ENCODE data around the gene OSM. TPM values are rescaled to one million over a fixed set of nuclear protein-coding genes. Genes with fewer than 3 reads are reported as not detected.
"Not testable (repeated sequence)": the region's sequence is repeated elsewhere in the genome, so short reads cannot be mapped to it uniquely, and the experiment has no call there.

Gene OSM
- total RNA-seq, 1 experiment from 2014 or later, result not detected

DNA sequence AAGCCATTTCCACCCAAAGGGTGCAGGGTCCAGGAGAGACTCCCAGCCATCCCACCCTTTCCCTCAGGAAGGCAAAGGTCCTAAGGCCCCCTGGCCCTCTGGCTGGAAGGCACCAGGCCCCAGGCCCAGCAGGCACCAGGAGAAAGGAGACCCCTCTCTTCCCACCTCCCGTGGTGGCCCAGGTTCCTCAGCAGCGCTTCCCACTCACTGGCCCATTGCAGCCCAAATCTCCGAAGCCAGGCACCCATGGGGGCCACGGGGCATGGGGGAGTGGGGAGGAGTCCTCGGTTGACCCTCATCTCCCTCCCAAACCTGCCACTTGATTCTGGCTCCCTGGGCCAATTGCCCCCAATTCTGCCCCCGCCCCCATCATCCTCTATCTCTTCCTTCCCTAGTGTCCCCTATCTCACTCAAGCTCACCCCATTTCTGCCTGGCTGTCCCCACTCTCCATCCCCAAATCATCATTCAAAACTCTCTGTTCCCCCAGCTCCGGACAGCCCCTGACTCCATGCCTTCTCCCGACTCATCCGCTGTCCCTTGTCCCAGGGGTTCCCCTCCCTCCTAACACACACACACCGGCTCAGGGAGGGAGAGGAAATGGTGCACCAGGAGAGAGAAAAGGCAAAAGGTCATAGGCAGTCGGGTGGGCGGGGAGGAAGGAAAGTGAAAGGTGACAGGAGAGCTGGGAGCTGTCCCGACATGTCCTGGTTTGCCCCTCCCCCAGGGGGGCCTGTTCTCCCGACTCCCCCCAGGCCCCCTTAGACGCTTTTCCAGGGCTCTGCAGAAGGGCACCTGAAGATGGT, 21.3 kb downstream of the OSM start:
- DNase-seq (ENCODE audit: low spot score), result no peak

- no peak for DNase-seq (ENCODE audit: low spot score)
These were observed 22.0 kb downstream of the OSM start for GRCh38 chr22:30244641-30245040.

- no peak for DNase-seq (ENCODE audit: low spot score)
These were observed 22.6 kb downstream of the OSM start for GRCh38 chr22:30244066-30244465.

DNA sequence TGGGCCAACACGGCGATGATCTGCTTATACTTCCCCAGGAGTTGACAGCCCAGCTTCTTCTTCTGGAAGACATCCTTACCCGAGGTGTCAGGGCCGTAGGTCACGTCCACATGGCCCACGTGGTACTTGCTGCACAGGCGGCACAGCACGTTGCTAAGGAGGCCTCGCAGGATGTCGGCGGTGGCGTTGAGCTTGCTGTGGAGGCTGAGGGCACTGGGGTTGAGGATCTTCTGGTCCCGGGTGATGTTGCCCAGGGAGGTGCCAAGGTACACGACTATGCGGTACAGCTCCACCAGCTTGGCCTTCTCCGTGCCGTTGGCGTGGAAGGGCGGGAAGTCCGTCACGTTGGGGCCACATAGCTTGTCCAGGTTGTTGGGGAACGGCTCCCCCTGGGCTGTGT, 23.0 kb downstream of the OSM start:
- no peak for DNase-seq (ENCODE audit: low spot score)

- DNase-seq (ENCODE audit: low spot score), result no peak
These were observed 24.9 kb downstream of the OSM start for GRCh38 chr22:30241576-30242371.

- no peak for DNase-seq (ENCODE audit: low spot score)
These were observed 25.9 kb downstream of the OSM start for GRCh38 chr22:30240541-30241417.

DNA sequence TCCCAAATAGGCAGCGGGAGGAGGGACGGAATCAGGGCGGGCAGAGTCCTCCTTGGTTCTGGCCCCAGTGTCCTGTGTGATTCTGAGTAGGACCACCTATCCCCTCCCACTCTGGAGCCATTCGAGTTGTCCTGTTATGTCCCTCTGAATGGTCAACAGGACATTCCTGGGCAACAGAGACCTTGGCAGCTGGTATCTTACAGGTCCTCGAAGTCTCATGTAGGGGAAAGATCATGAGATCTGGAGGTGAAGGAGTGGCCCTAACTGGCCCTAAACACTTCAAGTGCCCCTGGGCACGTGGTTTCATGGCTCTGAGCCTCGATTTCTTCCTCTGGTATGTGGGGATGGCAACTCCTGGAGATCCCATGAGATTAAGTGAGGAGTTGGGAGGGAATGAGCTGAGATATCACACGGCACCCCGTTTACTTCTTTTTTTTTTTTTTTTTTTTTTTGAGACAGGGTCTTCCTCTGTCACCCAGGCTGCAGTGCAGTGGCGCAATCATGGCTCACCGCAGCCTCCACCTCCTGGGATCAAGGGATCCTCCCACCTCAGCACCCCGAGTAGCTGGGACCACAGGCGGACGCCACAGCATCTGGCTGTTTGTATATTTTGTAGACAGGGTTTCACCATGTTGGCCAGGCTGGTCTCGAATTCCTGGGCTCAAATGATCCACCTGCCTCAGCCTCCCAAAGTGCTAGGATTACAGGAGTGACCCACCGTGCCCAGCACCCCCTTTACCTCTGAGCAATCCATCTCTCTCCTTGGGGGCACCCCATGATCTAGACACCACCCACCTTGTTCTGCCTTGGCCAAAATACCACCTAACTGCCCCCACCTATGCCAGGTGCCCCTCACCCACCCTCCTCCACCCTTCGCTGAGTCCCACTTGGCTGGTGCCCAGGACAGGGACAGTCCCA, 26.9 kb downstream of the OSM start:
- DNase-seq (ENCODE audit: low spot score), result no peak

DNA sequence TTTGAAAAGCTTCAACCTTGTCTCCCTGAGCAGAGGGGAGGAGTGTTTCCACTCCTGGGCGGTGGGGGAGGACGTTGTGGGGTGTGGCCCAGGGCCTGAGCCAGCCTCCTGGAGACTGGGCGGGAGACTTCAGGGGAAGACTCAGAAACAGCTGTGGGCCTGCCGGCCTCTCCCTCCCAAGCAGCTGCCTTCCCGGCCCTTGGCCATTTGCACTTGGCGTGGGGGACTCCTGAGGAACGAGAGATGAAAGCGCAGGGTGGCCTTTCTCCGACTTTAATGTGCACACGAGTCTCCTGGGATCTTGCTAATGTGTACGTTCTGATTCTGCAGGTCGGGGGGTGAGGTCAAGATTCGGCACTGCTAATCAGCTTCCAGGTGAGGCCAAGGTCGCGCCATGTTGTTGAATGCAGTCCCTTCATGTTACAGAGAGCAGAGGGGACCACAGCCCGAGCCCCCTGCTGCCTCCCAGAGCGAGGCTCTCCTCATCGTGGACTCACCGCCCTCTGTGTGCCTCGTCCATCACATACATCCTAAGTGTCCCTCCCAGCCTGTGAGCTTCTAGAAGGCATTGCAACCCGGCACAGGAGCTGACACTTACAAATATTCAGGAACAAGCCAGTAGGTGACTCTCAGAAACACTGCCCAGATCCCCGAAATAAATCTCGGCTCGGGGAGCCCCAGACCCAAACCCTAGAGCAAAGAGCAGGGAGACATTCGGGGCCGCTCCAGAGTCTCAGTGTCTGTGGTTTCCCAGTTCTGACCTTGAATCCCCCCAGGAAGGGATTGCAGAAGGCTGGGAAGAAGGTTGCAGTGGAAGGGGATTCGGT, 27.8 kb downstream of the OSM start:
- peak; percentile 80 for DNase-seq (ENCODE audit: low spot score)

DNA sequence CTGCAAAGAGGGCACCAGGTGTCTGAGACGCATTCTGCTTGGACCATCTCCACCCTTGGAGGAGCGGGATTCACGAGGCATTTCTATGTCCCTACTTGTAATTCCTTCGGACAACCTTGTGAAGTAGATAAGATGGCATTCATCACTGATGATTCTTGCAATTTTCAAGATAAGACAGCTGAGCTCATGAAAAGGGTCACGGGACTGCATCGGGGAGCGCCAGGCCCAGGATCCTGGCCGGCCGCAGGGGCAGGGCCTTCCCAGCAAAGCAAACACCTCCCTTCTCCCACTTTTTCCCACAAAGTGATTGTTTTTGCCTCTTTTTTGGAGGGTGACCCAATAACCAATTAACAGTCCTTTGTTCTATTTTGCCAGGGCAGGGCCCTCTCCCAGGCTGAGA, 28.5 kb downstream of the OSM start:
- no peak for DNase-seq (ENCODE audit: low spot score)

- DNase-seq (ENCODE audit: low spot score), result no peak
These were observed 29.8 kb downstream of the OSM start for GRCh38 chr22:30236875-30237274.

DNA sequence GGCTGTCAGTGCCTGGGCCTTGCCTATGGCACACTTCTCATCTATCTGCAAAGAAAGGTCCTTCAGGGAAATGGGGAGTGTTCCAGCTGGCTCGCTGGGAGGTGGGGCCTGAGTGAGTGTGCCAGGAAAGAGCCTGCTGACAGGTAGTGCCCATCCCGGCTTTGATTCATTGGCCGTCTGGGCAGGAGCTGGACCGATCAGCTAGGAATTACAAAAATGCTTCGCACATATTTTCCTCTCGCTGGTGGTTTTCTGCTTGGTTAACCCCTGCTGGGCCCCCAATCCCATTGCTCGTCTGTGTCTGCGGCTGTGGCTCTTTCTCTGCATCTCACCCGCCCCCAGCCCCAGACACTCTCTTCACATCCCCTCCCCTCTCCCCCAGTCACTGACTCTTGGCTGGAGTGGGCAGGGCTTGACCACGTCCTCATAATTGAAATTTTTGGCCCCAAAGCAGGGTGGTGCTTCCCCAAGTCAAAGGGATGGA, 30.9 kb downstream of the OSM start:
- DNase-seq (ENCODE audit: low spot score), result peak; percentile 84

GRCh38 chr22:30234786-30235470, 31.7 kb downstream of the OSM start:
- peak; percentile 72 for DNase-seq (ENCODE audit: low spot score)

- DNase-seq (ENCODE audit: low spot score), result not testable (repeated sequence)
These were observed 32.3 kb downstream of the OSM start for GRCh38 chr22:30234325-30234724.

DNA sequence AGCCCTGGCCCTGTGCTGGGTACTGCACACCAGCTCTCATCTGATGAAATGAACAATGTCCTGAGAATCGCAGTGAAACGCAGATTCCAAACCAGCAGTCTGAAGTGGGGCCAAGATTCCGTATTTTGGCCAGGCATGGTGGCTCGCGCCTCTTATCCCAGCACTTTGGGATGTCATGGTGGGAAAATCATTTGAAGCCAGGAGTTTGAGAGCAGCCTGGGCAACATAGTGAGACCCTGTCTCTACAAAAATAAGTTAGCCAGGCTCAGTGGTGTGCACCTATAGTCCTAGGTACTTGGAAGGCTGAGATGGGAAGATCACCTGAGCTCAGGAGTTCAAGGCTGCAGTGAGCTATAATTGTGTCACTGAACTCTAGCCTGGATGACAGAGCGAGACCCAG, 33.1 kb downstream of the OSM start:
- DNase-seq (ENCODE audit: low spot score), result no peak

DNA sequence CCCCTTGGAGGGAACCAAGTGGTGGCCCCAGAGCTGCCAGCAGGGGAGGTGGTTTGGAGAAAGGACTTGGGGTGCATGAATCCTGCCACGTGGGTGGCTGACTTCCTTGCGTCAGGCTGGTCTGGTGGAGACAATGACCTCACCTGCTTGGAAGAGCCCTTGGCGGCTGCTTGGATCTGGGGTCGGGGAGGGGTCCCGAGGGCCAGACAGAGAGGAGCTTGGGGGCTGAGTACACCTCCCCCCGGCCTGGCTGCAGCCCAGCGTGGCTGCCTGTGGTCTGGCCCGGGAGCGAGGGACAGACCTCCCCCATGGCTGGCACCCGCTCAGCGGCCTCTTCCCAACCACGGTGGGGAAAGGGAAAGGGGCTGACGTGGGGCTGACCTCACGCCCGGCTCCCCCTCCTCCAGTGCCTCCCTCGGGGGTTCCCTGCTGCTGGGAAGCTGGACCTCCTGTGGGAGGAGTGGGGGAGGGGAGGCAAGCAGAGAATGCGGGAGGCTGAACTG, 33.9 kb downstream of the OSM start:
- DNase-seq (ENCODE audit: low spot score), result no peak

- DNase-seq (ENCODE audit: low spot score), result no peak
These were observed 35.7 kb downstream of the OSM start for GRCh38 chr22:30230787-30231461.

- DNase-seq (ENCODE audit: low spot score), result no peak
These were observed 36.3 kb downstream of the OSM start for GRCh38 chr22:30230330-30230729.

GRCh38 chr22:30228509-30229359, 37.9 kb downstream of the OSM start:
- peak; percentile 67 for DNase-seq (ENCODE audit: low spot score)

Data from H4 (cell line).